ENCODE measurements around the gene GAPDH. TPM values are rescaled to one million over a fixed set of nuclear protein-coding genes. Genes with fewer than 3 reads are reported as not detected.
"Not testable (repeated sequence)": the region's sequence is repeated elsewhere in the genome, so short reads cannot be mapped to it uniquely, and the experiment has no call there.

The GAPDH gene
- 3,243 TPM for polyA plus RNA-seq (2013, experiment 1 of 2)
- polyA plus RNA-seq (2013, experiment 2 of 2), result 3,181 TPM

- H3K9me3 ChIP-seq (replicated peaks in 1 of 2; ENCODE audit: control insufficient read depth in 2 of 2, insufficient read depth in 1 of 2, low read depth in 1 of 2, low read length in 2 of 2), result no peaks in the 10 kb centered on the region
- H2BK15ac ChIP-seq (ENCODE audit: low read length), result peak within 1 kb of the TSS; percentile 41
- peak within 1 kb of the TSS; percentile 43 for H2BK12ac ChIP-seq (ENCODE audit: low read length)
- peak within 1 kb of the TSS; percentile 78 for H3K4ac ChIP-seq (ENCODE audit: low read length)
- peak within 1 kb of the TSS; percentile 98 for H3K27ac ChIP-seq (replicated peaks; ENCODE audit: low read length)
- peak within 1 kb of the TSS; percentile 91 for H3K4me2 ChIP-seq (ENCODE audit: insufficient read depth, low read length, poor library complexity, severe bottlenecking)
- peak within 1 kb of the TSS; percentile 99 for H3K18ac ChIP-seq (ENCODE audit: low read length)
- H2AK5ac ChIP-seq (ENCODE audit: low read depth, low read length), result peak within 1 kb of the TSS; percentile 98
- no CpG with 5 or more reads among the region's 62 CpGs for WGBS, 2 donors (ENCODE audit: extremely low coverage in 2 of 2, insufficient read length in 2 of 2, insufficient replicate concordance in 1 of 2)
- peak within 1 kb of the TSS; percentile 70 for H4K8ac ChIP-seq (ENCODE audit: low read depth, low read length)
- peaks cover 56 to 72% of the 10 kb centered on the region in 2 donors for H3K36me3 ChIP-seq (replicated peaks in 1 of 2; ENCODE audit: control insufficient read depth in 2 of 2, insufficient read depth in 2 of 2, low read length in 2 of 2)
- DNase-seq (ENCODE audit: low spot score), result peak; percentile 94
- H2AFZ ChIP-seq (ENCODE audit: low read length), result peak within 1 kb of the TSS; percentile 97
- H3K4me3 ChIP-seq (ENCODE audit: low read length in 2 of 2), result peak within 1 kb of the TSS; percentile 97 to 99
- H2BK120ac ChIP-seq (ENCODE audit: low read depth, low read length), result peak within 1 kb of the TSS; percentile 65
- peaks cover 25 to 26% of the 10 kb centered on the region in 2 donors for H3K4me1 ChIP-seq (ENCODE audit: control insufficient read depth in 2 of 2, insufficient read depth in 1 of 2, low read depth in 1 of 2, low read length in 2 of 2)
- peak within 1 kb of the TSS; percentile 99 for H3K23ac ChIP-seq (ENCODE audit: low read depth, low read length, poor library complexity)
- H3K14ac ChIP-seq (ENCODE audit: low read length), result peak within 1 kb of the TSS; percentile 99
- peaks cover 11% of the 10 kb centered on the region for H3K79me1 ChIP-seq (ENCODE audit: low read depth, low read length)
- no peaks in the 10 kb centered on the region for H3K27me3 ChIP-seq (ENCODE audit: control insufficient read depth in 3 of 3, insufficient read depth in 3 of 3, low read depth in 1 of 3, low read length in 3 of 3)
- H2BK5ac ChIP-seq (ENCODE audit: low read length), result peak within 1 kb of the TSS; percentile 97
- no peak within 1 kb of the TSS for H4K91ac ChIP-seq (ENCODE audit: low read depth, low read length, poor library complexity)
- H3K9ac ChIP-seq (ENCODE audit: low read depth, low read length, poor library complexity), result peak within 1 kb of the TSS; percentile 99
Measured at GRCh38 chr12:6533923-6534694, at the start of gene GAPDH. TSS of gene GAPDH (plus strand) at chr12:6534517. CDS start at chr12:6534833, 316 bp downstream.

DNA sequence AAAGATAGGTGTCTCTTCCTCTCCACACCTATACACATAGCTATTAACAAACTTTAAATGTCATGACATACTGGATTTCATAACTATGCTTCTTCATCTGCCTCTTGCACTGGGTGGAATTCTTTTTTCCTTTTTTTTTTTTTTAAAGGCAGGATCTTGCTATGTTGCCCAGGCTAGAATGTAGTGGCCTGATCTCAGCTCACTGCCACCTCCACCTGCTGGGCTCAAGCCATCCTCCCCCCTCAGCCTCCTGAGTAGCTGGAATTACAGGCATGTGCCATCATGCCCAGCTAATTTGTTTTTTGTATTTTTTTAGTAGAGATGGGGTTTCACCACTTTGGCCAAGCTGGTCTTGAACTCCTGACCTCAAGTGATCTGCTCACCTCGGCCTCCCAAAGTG, 46.1 kb upstream of the GAPDH start:
- no peak overlapping the region for H3K4me3 ChIP-seq (ENCODE audit: low read length in 2 of 2)
- H2AK5ac ChIP-seq (ENCODE audit: low read depth, low read length), result no peak overlapping the region
- no CpG with 5 or more reads among the region's 1 CpG for WGBS, 2 donors (ENCODE audit: extremely low coverage in 2 of 2, insufficient read length in 2 of 2, insufficient replicate concordance in 1 of 2)

DNA sequence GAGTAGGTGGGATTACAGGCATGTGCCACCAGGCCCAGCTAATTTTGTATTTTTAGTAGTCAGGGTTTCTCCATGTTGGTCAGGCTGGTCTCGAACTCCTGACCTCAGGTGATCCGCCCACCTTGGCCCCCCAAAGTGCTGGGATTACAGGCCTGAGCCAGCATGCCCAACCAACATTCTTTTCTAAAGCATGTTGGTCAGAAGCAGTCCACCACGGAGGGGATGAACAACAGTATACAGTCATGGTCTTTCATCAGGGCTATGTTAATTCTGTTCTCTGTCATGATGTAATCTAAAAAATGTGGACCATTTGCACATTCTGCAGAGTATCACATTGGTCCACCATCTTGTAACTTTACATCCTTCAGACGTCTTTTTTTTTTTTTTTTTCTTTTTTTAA, 44.9 kb upstream of the GAPDH start:
- DNase-seq (ENCODE audit: low spot score), result no peak
- WGBS, 2 donors (ENCODE audit: extremely low coverage in 2 of 2, insufficient read length in 2 of 2, insufficient replicate concordance in 1 of 2), result no CpG with 5 or more reads among the region's 4 CpGs
- peaks cover 4 to 17% of the 10 kb centered on the region in 2 donors for H3K36me3 ChIP-seq (replicated peaks in 1 of 2; ENCODE audit: control insufficient read depth in 2 of 2, insufficient read depth in 2 of 2, low read length in 2 of 2)
- H3K27ac ChIP-seq (replicated peaks; ENCODE audit: low read length), result no peak overlapping the region
- peaks cover 4% of the 10 kb centered on the region for H3K79me1 ChIP-seq (ENCODE audit: low read depth, low read length)
- no peaks in the 10 kb centered on the region for H3K27me3 ChIP-seq (ENCODE audit: control insufficient read depth in 3 of 3, insufficient read depth in 3 of 3, low read depth in 1 of 3, low read length in 3 of 3)
- H3K4me1 ChIP-seq (ENCODE audit: control insufficient read depth in 2 of 2, insufficient read depth in 1 of 2, low read depth in 1 of 2, low read length in 2 of 2), result peaks cover under 1 to 2% of the 10 kb centered on the region in 2 donors
- no peak overlapping the region for H2BK12ac ChIP-seq (ENCODE audit: low read length)
- H3K23ac ChIP-seq (ENCODE audit: low read depth, low read length, poor library complexity), result no peak overlapping the region
- no peak overlapping the region for H2AFZ ChIP-seq (ENCODE audit: low read length)
- H3K18ac ChIP-seq (ENCODE audit: low read length), result no peak overlapping the region
- no peaks in the 10 kb centered on the region for H3K9me3 ChIP-seq (replicated peaks in 1 of 2; ENCODE audit: control insufficient read depth in 2 of 2, insufficient read depth in 1 of 2, low read depth in 1 of 2, low read length in 2 of 2)
- no peak overlapping the region for H2BK5ac ChIP-seq (ENCODE audit: low read length)
- H2AK5ac ChIP-seq (ENCODE audit: low read depth, low read length), result no peak overlapping the region
- H3K4ac ChIP-seq (ENCODE audit: low read length), result no peak overlapping the region
- H3K14ac ChIP-seq (ENCODE audit: low read length), result no peak overlapping the region
- no peak overlapping the region for H4K91ac ChIP-seq (ENCODE audit: low read depth, low read length, poor library complexity)
- H2BK120ac ChIP-seq (ENCODE audit: low read depth, low read length), result no peak overlapping the region
- no peak overlapping the region for H3K4me3 ChIP-seq (ENCODE audit: low read length in 2 of 2)
- H3K9ac ChIP-seq (ENCODE audit: low read depth, low read length, poor library complexity), result no peak overlapping the region
- no peak overlapping the region for H4K8ac ChIP-seq (ENCODE audit: low read depth, low read length)
- H3K4me2 ChIP-seq (ENCODE audit: insufficient read depth, low read length, poor library complexity, severe bottlenecking), result no peak overlapping the region
- no peak overlapping the region for H2BK15ac ChIP-seq (ENCODE audit: low read length)

More for the DNA sequence above, 46.1 kb upstream of the GAPDH start:
- Histone ChIP-seq H3K4me2 (ENCODE audit: insufficient read depth, low read length, poor library complexity, severe bottlenecking) (no peak overlapping the region), H3K4ac (ENCODE audit: low read length) (no peak overlapping the region), H3K18ac (ENCODE audit: low read length) (no peak overlapping the region), H4K8ac (ENCODE audit: low read depth, low read length) (no peak overlapping the region), H3K4me1 (ENCODE audit: control insufficient read depth in 2 of 2, insufficient read depth in 1 of 2, low read depth in 1 of 2, low read length in 2 of 2) (peaks cover 0 to 2% of the 10 kb centered on the region in 2 donors), H2BK5ac (ENCODE audit: low read length) (no peak overlapping the region), H2AFZ (ENCODE audit: low read length) (no peak overlapping the region), H3K36me3 (replicated peaks in 1 of 2; ENCODE audit: control insufficient read depth in 2 of 2, insufficient read depth in 2 of 2, low read length in 2 of 2) (peaks cover 4 to 17% of the 10 kb centered on the region in 2 donors), H3K9me3 (replicated peaks in 1 of 2; ENCODE audit: control insufficient read depth in 2 of 2, insufficient read depth in 1 of 2, low read depth in 1 of 2, low read length in 2 of 2) (no peaks in the 10 kb centered on the region), H3K27ac (replicated peaks; ENCODE audit: low read length) (no peak overlapping the region), H3K79me1 (ENCODE audit: low read depth, low read length) (peaks cover 4% of the 10 kb centered on the region), H3K9ac (ENCODE audit: low read depth, low read length, poor library complexity) (no peak overlapping the region), H3K27me3 (ENCODE audit: control insufficient read depth in 3 of 3, insufficient read depth in 3 of 3, low read depth in 1 of 3, low read length in 3 of 3) (no peaks in the 10 kb centered on the region), H2BK12ac (ENCODE audit: low read length) (no peak overlapping the region), H3K23ac (ENCODE audit: low read depth, low read length, poor library complexity) (no peak overlapping the region), H2BK120ac (ENCODE audit: low read depth, low read length) (no peak overlapping the region), H2BK15ac (ENCODE audit: low read length) (no peak overlapping the region), H3K14ac (ENCODE audit: low read length) (no peak overlapping the region), H4K91ac (ENCODE audit: low read depth, low read length, poor library complexity) (no peak overlapping the region)
- no peak for DNase-seq (ENCODE audit: low spot score)

DNA sequence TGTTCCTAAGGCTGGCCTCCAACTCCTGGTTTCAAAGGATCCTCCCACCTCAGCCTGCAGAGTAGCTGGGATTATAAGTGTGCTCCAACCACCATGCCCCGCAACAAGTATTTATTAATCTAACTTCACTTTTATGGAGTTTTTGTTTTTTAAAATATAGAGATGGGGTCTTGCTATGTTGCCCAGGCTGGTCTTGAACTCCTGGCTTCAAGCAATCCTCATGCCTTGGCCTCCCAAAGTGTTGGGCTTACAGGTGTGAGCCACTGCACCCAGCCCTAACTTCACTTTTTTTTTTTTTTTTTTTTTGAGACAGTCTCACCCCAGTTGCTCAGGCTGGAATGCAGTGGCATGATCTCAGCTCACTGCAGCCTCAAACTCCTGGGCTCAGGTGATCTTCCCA, 43.6 kb upstream of the GAPDH start:
- H4K8ac ChIP-seq (ENCODE audit: low read depth, low read length); H3K14ac ChIP-seq (ENCODE audit: low read length); H3K4ac ChIP-seq (ENCODE audit: low read length); H3K4me2 ChIP-seq (ENCODE audit: insufficient read depth, low read length, poor library complexity, severe bottlenecking); H4K91ac ChIP-seq (ENCODE audit: low read depth, low read length, poor library complexity); H3K27me3 ChIP-seq (ENCODE audit: control insufficient read depth in 3 of 3, insufficient read depth in 3 of 3, low read depth in 1 of 3, low read length in 3 of 3); H3K79me1 ChIP-seq (ENCODE audit: low read depth, low read length); H3K4me1 ChIP-seq (ENCODE audit: control insufficient read depth in 2 of 2, insufficient read depth in 1 of 2, low read depth in 1 of 2, low read length in 2 of 2); H3K4me3 ChIP-seq (ENCODE audit: low read length in 2 of 2); H3K9ac ChIP-seq (ENCODE audit: low read depth, low read length, poor library complexity); H3K27ac ChIP-seq (replicated peaks; ENCODE audit: low read length); H3K23ac ChIP-seq (ENCODE audit: low read depth, low read length, poor library complexity); DNase-seq (ENCODE audit: low spot score); H2AK5ac ChIP-seq (ENCODE audit: low read depth, low read length); H2BK12ac ChIP-seq (ENCODE audit: low read length); H2BK5ac ChIP-seq (ENCODE audit: low read length); H2AFZ ChIP-seq (ENCODE audit: low read length); H3K9me3 ChIP-seq (replicated peaks in 1 of 2; ENCODE audit: control insufficient read depth in 2 of 2, insufficient read depth in 1 of 2, low read depth in 1 of 2, low read length in 2 of 2); H2BK15ac ChIP-seq (ENCODE audit: low read length); H2BK120ac ChIP-seq (ENCODE audit: low read depth, low read length); H3K18ac ChIP-seq (ENCODE audit: low read length): not testable (repeated sequence)
- WGBS, 2 donors (ENCODE audit: extremely low coverage in 2 of 2, insufficient read length in 2 of 2, insufficient replicate concordance in 1 of 2), result no CpG with 5 or more reads among the region's 1 CpG
- H3K36me3 ChIP-seq (replicated peaks in 1 of 2; ENCODE audit: control insufficient read depth in 2 of 2, insufficient read depth in 2 of 2, low read length in 2 of 2), result peaks cover 8 to 28% of the 10 kb centered on the region in 2 donors
